Femur (tissue), 1 donor: ENCODE results near the gene TMEM255B.
"Not testable (repeated sequence)": the region's sequence is repeated elsewhere in the genome, so short reads cannot be mapped to it uniquely, and the experiment has no call there.

Experiments used
- DNase-seq: peaks from one replicate; pipeline ENCODE4 v3.0.0-alpha.2; 2017

Gene TMEM255B

GRCh38 chr13:113750554-113751399 is 8.2 kb upstream of the TMEM255B start:
- no peak for DNase-seq

DNA sequence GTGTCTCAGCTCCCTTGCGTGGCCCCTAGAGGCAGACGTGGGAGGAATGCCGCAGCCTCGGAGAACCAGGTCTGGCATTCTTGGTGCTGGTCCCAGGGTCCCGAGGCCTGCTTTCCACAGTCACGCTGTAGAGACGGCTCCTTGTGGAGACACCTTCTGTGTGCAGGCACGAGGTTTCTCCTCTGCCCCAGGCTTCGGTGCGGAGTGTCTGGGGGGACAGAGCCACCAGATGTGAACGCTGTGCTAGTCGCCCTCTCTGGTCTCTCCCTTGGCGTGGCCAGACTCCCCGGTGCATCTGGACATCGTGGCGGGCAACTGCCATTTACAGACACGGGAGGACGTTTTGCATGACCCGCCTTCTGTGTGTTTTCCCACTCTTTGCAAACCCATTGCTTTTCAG is 7.5 kb upstream of the TMEM255B start:
- no peak for DNase-seq

DNA sequence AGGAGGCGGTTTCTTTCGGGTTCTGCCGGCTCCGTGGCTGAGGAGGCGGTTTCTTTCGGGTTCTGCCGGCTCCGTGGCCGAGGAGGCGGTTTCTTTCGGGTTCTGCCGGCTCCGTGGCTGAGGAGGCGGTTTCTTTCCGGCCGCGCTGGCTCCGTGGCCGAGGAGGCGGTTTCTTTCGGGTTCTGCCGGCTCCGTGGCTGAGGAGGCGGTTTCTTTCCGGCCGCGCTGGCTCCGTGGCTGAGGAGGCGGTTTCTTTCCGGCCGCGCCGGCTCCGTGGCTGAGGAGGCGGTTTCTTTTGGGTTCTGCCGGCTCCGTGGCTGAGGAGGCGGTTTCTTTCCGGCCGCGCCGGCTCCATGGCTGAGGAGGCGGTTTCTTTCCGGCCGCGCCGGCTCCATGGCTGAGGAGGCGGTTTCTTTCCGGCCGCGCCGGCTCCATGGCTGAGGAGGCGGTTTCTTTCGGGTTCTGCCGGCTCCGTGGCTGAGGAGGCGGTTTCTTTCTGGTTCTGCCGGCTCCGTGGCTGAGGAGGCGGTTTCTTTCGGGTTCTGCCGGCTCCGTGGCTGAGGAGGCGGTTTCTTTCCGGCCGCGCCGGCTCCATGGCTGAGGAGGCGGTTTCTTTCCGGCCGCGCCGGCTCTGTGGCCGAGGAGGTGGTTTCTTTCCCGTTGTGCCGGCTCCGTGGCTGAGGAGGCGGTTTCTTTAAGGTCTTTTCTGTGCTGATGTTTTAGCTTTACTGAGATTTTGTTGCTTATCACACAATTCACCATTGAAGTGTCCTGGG is 6.6 kb upstream of the TMEM255B start:
- not testable (repeated sequence) for DNase-seq

- no peak for DNase-seq
Observed at GRCh38 chr13:113753171-113753570, 5.9 kb upstream of the TMEM255B start.

DNA sequence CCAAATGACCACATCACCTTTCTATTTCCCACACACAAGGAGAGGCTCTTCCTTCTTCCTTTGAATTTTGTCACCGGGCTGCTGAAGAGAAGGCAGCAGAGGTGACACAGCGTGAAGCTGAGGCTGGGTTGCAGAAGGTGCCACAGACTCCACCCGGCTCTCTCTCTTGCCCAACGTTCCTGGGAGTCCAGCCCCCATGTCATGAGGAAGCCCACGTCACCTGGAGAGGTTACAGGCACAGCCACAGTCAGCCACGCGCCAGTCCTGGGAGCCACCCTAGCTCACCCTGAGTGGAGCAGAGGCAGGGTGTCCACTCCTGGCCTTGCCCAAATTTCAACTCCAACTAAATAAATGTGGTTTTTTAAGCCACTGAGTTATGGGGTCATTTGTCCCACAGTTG is 4.8 kb upstream of the TMEM255B start:
- DNase-seq = no peak

GRCh38 chr13:113754691-113755090 is 4.3 kb upstream of the TMEM255B start:
- DNase-seq = no peak

- no peak for DNase-seq
Observed at GRCh38 chr13:113756441-113757097, 2.5 kb upstream of the TMEM255B start.

- peak; percentile 46 for DNase-seq
Observed at GRCh38 chr13:113759525-113760137, 605 bp downstream of the TMEM255B start.

DNA sequence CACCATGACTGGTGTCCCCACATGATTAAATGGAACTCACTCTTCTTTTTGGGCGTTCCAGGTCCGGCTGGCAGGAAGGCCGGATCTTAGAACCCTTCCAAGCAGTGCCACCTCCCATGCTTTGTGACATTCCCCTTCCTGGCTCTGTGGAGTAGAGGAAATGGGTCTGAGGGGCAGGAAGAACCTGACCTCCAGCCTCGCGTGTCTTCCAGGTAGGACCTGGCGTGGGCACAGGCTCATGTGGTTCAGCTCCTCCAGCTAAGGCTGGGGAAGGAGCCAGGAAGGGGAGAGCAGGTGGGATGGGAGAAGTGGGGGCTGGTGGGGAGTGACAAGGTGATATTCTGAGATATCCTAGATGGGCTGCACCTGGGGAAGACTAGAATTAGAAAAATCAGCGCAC is 2.1 kb downstream of the TMEM255B start:
- DNase-seq = no peak

DNA sequence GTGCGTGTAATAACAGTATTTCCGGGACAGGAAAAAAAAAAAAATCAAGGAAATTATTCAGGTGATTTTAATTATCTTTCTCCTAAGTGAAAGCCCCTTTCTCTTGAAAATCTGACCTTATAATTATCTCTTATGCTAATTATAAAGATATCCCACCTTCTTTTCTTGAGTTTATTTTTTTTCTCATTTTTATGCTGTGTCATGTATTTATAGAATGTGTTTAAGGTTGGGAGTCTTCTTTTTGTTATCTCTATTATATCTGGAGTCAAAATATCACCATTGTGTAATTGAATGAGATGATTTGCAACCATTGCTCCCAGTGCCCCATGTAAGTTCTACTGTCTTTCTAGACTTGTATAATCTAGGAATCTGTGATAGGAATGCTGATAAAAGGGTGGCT is 3.0 kb downstream of the TMEM255B start:
- DNase-seq = no peak

GRCh38 chr13:113762538-113762937 is 3.5 kb downstream of the TMEM255B start:
- DNase-seq = no peak

GRCh38 chr13:113763254-113763653 is 4.2 kb downstream of the TMEM255B start:
- no peak for DNase-seq

DNA sequence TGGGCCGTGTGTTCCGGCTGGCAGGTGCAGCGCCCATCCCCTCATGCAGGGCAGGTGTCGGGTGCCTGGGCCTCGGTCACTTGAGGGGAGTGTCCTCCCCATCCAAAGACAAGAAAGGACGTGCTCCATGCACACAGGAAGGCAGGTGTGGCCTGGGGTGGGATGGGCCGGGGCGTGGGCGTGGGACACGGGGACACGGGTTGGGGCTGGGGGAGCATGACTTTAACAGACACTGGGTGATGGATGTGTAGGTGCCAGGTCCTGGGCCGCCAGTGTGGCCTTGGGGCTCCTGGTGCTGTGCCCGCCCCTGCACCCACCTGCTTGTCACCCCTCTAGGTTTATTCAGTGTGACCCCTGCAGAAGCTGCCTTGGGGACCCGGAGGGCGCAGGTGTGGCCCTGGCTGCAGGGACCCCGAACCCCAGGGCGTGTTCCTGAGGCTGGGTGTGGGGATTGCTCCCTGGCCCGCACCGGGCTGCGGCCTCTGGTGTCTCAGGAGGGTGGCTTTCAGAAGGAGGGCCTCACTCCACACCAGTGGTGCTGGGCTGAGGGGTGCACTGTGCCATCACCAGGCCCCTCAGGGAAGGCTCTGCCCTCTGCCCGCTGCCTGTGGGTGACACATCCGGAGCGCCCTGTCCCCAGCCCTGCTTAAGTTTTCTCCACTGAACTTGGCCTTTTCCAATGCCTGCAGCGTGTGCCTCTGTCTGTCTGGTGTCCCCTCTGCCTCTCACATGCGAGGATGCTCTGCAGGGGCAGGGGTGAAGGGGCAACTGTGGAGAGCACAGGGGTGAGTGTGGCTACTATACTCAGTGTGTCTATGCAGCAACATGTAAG is 5.2 kb downstream of the TMEM255B start:
- DNase-seq = no peak

- DNase-seq = no peak
Observed at GRCh38 chr13:113764793-113765563, 6.0 kb downstream of the TMEM255B start.

DNA sequence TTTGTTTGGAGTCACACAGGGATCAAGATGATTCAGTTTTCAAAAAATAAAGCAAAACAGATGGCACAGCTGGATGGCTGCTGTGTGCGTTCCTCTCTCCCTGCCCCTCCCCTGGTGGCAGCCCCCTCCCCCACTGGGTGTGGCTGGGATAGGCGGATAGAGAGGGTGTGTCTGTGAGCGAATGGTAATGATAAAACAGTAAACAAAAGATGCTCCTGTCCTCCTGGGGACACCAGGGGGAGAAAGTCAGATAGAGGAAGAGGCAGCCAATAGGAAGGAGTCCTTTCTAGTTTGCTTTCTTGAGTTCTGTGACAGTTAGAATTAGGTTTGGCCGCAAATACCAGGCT is 6.5 kb downstream of the TMEM255B start:
- DNase-seq = no peak

DNA sequence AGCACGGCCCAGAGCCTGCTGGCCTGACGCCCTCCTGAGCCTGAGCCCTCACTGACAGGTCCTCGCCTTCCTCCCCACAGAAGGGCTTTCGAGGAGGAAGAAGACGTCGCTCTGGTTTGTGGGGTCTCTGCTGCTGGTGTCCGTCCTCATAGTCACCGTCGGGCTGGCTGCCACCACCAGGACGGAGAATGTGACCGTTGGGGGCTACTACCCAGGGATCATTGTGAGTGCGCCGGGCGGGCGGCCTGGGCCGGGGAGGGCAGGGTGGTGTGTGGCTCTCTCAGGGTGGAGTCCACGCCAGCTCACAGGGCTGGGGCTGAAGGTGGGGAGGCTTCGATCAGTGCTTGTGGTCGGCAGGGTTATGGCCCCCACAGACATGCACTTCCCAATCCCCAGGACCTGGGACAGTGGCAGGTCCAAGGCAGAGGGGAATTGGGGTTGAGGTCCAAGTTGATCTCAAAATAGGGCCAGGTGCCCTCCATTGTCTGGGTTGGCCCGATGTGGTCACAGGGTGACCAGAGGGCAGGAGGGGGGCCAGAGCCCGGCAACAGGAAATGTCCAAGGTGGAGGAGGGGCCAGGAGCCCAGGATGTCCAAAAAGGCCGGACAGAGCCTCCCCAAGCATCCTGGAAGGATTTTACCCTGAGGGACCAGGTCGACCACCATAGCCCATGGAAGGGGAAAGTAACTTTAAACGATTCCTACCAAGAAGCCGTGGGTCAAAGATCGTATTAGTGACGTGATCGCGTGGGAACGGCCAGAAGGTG is 7.2 kb downstream of the TMEM255B start:
- DNase-seq = no peak

GRCh38 chr13:113767366-113767765 is 8.3 kb downstream of the TMEM255B start:
- DNase-seq = no peak

DNA sequence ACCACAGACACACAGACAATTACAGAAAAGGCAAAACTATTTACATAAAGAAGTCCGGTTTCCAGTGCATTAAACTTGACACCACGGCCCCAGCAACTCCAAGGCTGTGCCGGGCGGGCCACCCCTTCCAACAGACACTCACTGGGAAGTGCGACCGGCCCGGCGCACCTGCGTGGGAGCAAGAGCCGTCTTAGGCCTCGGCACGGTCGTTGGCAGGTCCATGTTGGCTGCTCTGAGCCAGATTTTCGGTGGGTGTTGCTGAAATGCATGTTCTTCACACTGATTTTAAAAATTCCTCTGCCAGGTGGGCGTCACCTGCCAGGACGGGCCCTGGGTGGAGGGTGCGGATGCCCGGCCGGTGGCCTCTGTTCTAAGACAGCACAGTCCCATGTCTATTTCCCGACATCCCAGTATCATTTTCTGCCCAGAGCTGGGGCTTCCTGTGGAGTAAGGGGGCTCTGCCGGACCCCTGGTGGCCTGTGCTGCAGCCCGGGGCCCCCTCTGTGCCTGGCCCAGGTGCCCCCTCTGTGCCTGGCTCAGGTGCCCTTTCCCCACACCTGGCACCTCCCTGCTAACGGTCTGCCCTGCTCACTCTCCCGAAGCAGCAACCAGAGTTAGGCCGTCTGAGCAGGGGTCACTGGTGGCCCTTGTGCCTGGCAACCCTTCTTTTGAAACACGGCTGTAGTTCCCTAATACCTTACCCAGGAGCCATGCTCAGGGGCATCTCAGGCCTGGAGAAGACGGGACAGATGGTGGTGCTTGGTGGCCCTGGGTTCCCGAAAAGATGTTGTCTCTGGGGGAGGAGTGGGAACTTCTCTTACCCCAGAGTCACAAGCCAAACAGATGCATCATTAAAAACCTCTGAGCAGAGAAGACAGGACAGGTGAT is 9.2 kb downstream of the TMEM255B start:
- no peak for DNase-seq

DNA sequence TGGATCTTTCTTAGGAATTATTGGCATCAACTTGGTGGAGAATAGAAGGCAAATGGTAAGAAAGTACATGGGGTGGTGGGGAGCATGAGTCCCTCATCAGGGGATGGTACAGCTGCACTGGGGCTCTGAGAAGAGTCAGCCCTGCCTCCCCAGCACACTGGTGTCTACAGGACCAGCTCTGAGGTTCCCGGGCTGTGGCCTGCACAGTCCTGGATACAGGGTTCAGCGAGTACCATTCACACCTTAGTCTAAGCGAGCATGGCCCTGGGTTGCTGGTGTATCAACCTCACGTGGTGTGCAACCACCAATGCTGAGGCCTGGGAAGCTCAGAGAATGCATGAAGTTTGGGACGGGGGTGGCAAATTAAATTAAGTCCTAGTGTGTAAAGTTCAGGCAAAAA is 10.1 kb downstream of the TMEM255B start:
- no peak for DNase-seq

- DNase-seq = no peak
Observed at GRCh38 chr13:113769881-113770280, 10.9 kb downstream of the TMEM255B start.
